GM12873 (cell line): ENCODE results near the gene PTPRN2.

Source experiments
- CTCF ChIP-seq: IDR thresholded peaks from 2 replicates; pipeline ENCODE4 v1.5.1; 2012; ENCODE audit warnings: low read depth, mild to moderate bottlenecking, moderate library complexity, low read length, control low read depth; ENCODE audit not compliant: insufficient read depth; ENCODE audit errors: missing control alignments

Gene PTPRN2

GRCh38 chr7:157507987-157508386 is 1079.6 kb downstream of the PTPRN2 start:
- TF ChIP-seq CTCF, result no peak

GRCh38 chr7:157506268-157506667 is 1081.4 kb downstream of the PTPRN2 start:
- no peak for TF ChIP-seq CTCF

GRCh38 chr7:157505646-157506045 is 1082.0 kb downstream of the PTPRN2 start:
- TF ChIP-seq CTCF, result no peak

GRCh38 chr7:157503229-157503628 is 1084.4 kb downstream of the PTPRN2 start:
- TF ChIP-seq CTCF, result no peak

GRCh38 chr7:157502701-157503111 is 1084.9 kb downstream of the PTPRN2 start:
- TF ChIP-seq CTCF, result no peak

GRCh38 chr7:157501581-157501980 is 1086.0 kb downstream of the PTPRN2 start:
- TF ChIP-seq CTCF, result no peak

GRCh38 chr7:157500171-157500960 is 1087.3 kb downstream of the PTPRN2 start:
- no peak for TF ChIP-seq CTCF

- no peak for TF ChIP-seq CTCF
Observed at GRCh38 chr7:157499835-157500153, 1087.8 kb downstream of the PTPRN2 start.
